CD14-positive monocyte (primary cell): ENCODE measurements around the gene ATP13A3. TPM values are rescaled to one million over a fixed set of nuclear protein-coding genes. Genes with fewer than 3 reads are reported as not detected.
"Not testable (repeated sequence)": the region's sequence is repeated elsewhere in the genome, so short reads cannot be mapped to it uniquely, and the experiment has no call there.

Source experiments
- DNase-seq, 3 donors: peaks; one replicate each; pipeline ENCODE4 v3.0.0-alpha.2; 2011 to 2022
- H2AFZ ChIP-seq: 2 replicates; pipeline ENCODE4 v1.6.0; 2012; ENCODE audit warnings: mild to moderate bottlenecking, low read depth, low read length, inconsistent platforms; ENCODE audit not compliant: insufficient read depth, poor library complexity, severe bottlenecking
- H3K27ac ChIP-seq, 2 donors: 1 replicate in 1 of 2; 2 replicates in 1 of 2; pipeline ENCODE4 v1.5.1; 2012 to 2013; ENCODE audit warnings: low read length in 2 of 2, control low read depth in 1 of 2, inconsistent platforms in 1 of 2, low read depth in 1 of 2, mild to moderate bottlenecking in 1 of 2
- H3K27me3 ChIP-seq, 2 donors: one replicate each; pipeline versions ENCODE4 v1.6.0 to v1.6.1; 2011 to 2013; ENCODE audit warnings: low read length in 2 of 2; ENCODE audit not compliant: control insufficient read depth in 2 of 2, insufficient read depth in 2 of 2
- H3K36me3 ChIP-seq, 2 donors: replicated peaks in 1 of 2; 1 replicate in 1 of 2; 2 replicates in 1 of 2; pipeline versions ENCODE4 v1.5.1 to v1.6.1; 2012 to 2013; ENCODE audit warnings: low read length in 2 of 2, control low read depth in 1 of 2, inconsistent platforms in 1 of 2, mild to moderate bottlenecking in 1 of 2; ENCODE audit not compliant: insufficient read depth in 2 of 2, control insufficient read depth in 1 of 2
- H3K4me1 ChIP-seq, 2 donors: 1 replicate in 1 of 2; 2 replicates in 1 of 2; pipeline versions ENCODE4 v1.5.1 to v1.6.1; 2012 to 2013; ENCODE audit warnings: low read length in 2 of 2, control low read depth in 1 of 2, inconsistent platforms in 1 of 2, mild to moderate bottlenecking in 1 of 2, moderate library complexity in 1 of 2; ENCODE audit not compliant: insufficient read depth in 2 of 2, control insufficient read depth in 1 of 2
- H3K4me2 ChIP-seq: replicated peaks from 2 replicates; pipeline ENCODE3; 2012; ENCODE audit warnings: low read length, moderate library complexity, mild to moderate bottlenecking; ENCODE audit not compliant: poor library complexity, severe bottlenecking; ENCODE audit errors: extremely low read depth
- H3K4me3 ChIP-seq, 3 experiments: fragments of 200-600 bp in 1 of 3; sonication (generic) in 1 of 3; replicated peaks in 1 of 3; 1 replicate in 2 of 3; 2 replicates in 1 of 3; pipeline ENCODE4 v1.5.1; 2011 to 2013; ENCODE audit warnings: low read length in 3 of 3, mild to moderate bottlenecking in 3 of 3, control low read depth in 2 of 3, low read depth in 2 of 3, inconsistent platforms in 1 of 3, moderate library complexity in 1 of 3
- H3K79me2 ChIP-seq: 2 replicates; pipeline ENCODE4 v1.6.0; 2012; ENCODE audit warnings: mild to moderate bottlenecking, control low read depth, inconsistent platforms, low read length, moderate library complexity; ENCODE audit not compliant: insufficient read depth
- H3K9ac ChIP-seq: 2 replicates; pipeline ENCODE4 v1.6.0; 2017; ENCODE audit warnings: low read length, mild to moderate bottlenecking; ENCODE audit not compliant: insufficient read depth, poor library complexity, severe bottlenecking
- H3K9me3 ChIP-seq, 2 donors: replicated peaks in 1 of 2; 1 replicate in 1 of 2; 2 replicates in 1 of 2; pipeline versions ENCODE4 v1.5.1 to v1.6.1; 2012 to 2013; ENCODE audit warnings: low read length in 2 of 2, control low read depth in 1 of 2; ENCODE audit not compliant: control insufficient read depth in 1 of 2, insufficient read depth in 1 of 2
- H4K20me1 ChIP-seq: 2 replicates; pipeline ENCODE4 v1.6.0; 2012; ENCODE audit warnings: mild to moderate bottlenecking, low read length, control low read depth, moderate library complexity; ENCODE audit not compliant: insufficient read depth
- H3K27ac Mint-ChIP-seq, 7 donors: one replicate each; pipeline ENCODE4 v1.8.0; 2020; ENCODE audit warnings: mild to moderate bottlenecking in 7 of 7, mixed read lengths in 7 of 7, moderate library complexity in 6 of 7, inconsistent platforms in 2 of 7
- H3K27me3 Mint-ChIP-seq, 3 donors: one replicate each; pipeline ENCODE4 v1.8.0; 2021 to 2022; ENCODE audit warnings: low read depth in 3 of 3, mild to moderate bottlenecking in 3 of 3, mixed read lengths in 3 of 3, moderate library complexity in 3 of 3, inconsistent platforms in 1 of 3
- H3K36me3 Mint-ChIP-seq, 2 donors: one replicate each; pipeline ENCODE4 v1.8.0; 2020; ENCODE audit warnings: mixed read lengths in 2 of 2, inconsistent platforms in 1 of 2, mild to moderate bottlenecking in 1 of 2
- H3K4me1 Mint-ChIP-seq: one replicate; pipeline ENCODE4 v1.8.0; 2020; ENCODE audit warnings: mild to moderate bottlenecking, mixed read lengths
- H3K4me3 Mint-ChIP-seq, 2 donors: one replicate each; pipeline ENCODE4 v1.8.0; 2020; ENCODE audit warnings: mild to moderate bottlenecking in 2 of 2, mixed read lengths in 2 of 2, moderate library complexity in 1 of 2
- H3K9me3 Mint-ChIP-seq, 7 donors: one replicate each; pipeline ENCODE4 v1.8.0; 2020 to 2022; ENCODE audit warnings: mixed read lengths in 7 of 7, mild to moderate bottlenecking in 6 of 7, moderate library complexity in 6 of 7, inconsistent platforms in 2 of 7
- WGBS: methylation state at CpG from one replicate; pipeline ENCODE4 v1.1.5; 2013; ENCODE audit warnings: missing lambda C conversion rate; ENCODE audit not compliant: insufficient coverage; 5-methylcytosine and 5-hydroxymethylcytosine counted together
- intact Hi-C, 2 donors: fragments of 100-400 bp; cut with micrococcal nuclease; formaldehyde crosslinking; loops; one replicate each; pipeline versions ENCODE4 v1.15.0 to v1.15.1; 2023
- polyA plus RNA-seq, 3 donors: library from polyadenylated mRNA; depleted of rRNA in 1 of 3; unstranded in 2 of 3; stranded (reverse) in 1 of 3; fragments of 300-500 nt in 2 of 3; fragments of >200 nt in 1 of 3; fragmentation: Illumina TruSeq in 2 of 3; gene quantifications; 1 replicate in 2 of 3; 2 replicates in 1 of 3; pipeline ENCODE4 v1.2.3, GENCODE V29; 2012 to 2021
- TF ChIP-seq, protein P1 (sequence below): fragments of 200-600 bp; IDR thresholded peaks from one replicate; pipeline ENCODE4 v1.8.0; 2022; ENCODE audit warnings: antibody characterized with exemption, mild to moderate bottlenecking

Gene ATP13A3
- polyA plus RNA-seq, 3 donors, result 4.7 to 19.5 (median 5.2) TPM

DNA sequence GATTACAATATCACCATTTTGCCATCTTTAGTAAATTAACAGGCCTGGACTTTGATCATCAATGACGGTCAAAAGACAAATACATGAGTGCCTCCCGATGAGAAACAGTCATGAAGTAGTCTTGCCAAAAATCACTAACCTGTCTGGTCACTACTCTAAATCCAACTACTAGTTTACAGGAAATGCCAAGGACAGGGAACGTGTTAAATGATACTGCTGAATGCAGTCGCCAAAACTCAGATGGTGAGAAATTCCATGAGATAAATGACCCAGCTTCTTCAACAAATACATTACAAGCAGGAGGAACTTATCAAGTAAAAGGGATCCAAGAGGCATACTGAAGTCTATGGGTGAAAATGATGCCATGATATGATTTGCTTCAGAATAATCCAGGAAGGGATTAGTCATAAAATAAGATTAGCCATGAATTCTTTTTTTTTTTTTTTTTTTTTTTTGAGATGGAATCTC is 35.8 kb upstream of the ATP13A3 start:
- peaks cover 14% of the 10 kb centered on the region for H3K4me1 Mint-ChIP-seq
- no peaks in the 10 kb centered on the region for H4K20me1 ChIP-seq
- no peak overlapping the region for H3K27ac Mint-ChIP-seq
- 100% methylated on average over 2 of the region's 4 CpGs for WGBS
- H3K27me3 Mint-ChIP-seq, result peaks cover 0 to 6% (median 3%) of the 10 kb centered on the region in 3 donors
- H3K36me3 Mint-ChIP-seq, result no peaks in the 10 kb centered on the region
- peaks cover 11 to 12% of the 10 kb centered on the region in 2 donors for H3K4me1 ChIP-seq
- H3K4me3 Mint-ChIP-seq, result no peak overlapping the region
- H2AFZ ChIP-seq, result no peak overlapping the region
- H3K27me3 ChIP-seq, result no peaks in the 10 kb centered on the region
- H3K79me2 ChIP-seq, result no peaks in the 10 kb centered on the region
- H3K9me3 Mint-ChIP-seq, result peaks cover 0 to 1% (median 0%) of the 10 kb centered on the region in 7 donors
- no peak overlapping the region for H3K4me2 ChIP-seq
- no peak overlapping the region for H3K27ac ChIP-seq
- TF ChIP-seq, protein P1, sequence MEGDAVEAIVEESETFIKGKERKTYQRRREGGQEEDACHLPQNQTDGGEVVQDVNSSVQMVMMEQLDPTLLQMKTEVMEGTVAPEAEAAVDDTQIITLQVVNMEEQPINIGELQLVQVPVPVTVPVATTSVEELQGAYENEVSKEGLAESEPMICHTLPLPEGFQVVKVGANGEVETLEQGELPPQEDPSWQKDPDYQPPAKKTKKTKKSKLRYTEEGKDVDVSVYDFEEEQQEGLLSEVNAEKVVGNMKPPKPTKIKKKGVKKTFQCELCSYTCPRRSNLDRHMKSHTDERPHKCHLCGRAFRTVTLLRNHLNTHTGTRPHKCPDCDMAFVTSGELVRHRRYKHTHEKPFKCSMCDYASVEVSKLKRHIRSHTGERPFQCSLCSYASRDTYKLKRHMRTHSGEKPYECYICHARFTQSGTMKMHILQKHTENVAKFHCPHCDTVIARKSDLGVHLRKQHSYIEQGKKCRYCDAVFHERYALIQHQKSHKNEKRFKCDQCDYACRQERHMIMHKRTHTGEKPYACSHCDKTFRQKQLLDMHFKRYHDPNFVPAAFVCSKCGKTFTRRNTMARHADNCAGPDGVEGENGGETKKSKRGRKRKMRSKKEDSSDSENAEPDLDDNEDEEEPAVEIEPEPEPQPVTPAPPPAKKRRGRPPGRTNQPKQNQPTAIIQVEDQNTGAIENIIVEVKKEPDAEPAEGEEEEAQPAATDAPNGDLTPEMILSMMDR, result no peak
- H3K9ac ChIP-seq, result no peak overlapping the region
- no peaks in the 10 kb centered on the region for H3K9me3 ChIP-seq
- H3K4me3 ChIP-seq, result no peak overlapping the region
- DNase-seq, result no peak
- intact Hi-C loops, result no loop called here
- H3K36me3 ChIP-seq, result no peaks in the 10 kb centered on the region

DNA sequence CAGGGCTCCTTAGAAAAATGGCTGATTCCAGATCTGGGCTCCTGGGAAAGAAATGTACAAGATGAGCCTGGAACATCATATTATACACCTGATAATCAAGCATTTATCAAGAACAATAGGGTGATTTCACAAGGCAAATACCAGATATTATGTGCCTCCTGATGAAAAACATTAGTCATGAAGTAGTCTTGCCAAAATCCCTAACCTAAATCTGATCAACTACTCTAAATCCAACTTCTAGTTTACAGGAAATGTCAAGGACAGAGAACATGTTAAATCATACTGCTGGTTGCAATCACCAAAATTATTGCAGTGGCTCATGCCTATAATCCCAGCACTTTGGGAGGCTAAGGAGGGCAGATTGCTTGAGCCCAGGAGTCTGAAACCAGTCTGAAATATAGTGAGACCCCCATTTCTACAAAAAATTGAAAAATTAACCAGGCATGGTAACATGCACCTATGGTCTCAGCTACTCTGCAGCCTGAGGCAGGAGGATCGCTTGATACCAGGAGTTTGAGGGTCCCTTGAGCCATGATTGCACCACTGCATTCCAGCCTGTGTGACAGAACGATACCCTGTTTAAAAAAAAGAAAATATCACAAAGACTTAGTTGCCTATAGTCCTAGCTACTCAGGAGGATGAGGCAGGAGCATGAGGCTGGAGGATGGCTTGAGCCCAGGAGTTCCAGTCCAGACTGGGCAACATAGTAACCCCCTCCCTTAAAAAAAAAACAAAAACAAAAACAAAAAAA is 34.9 kb upstream of the ATP13A3 start:
- no peaks in the 10 kb centered on the region for H3K9me3 ChIP-seq
- no peaks in the 10 kb centered on the region for H3K27me3 ChIP-seq
- H3K36me3 Mint-ChIP-seq, result no peaks in the 10 kb centered on the region
- TF ChIP-seq, protein P1, result no peak
- H3K27ac ChIP-seq, result no peak overlapping the region
- H3K9me3 Mint-ChIP-seq, result peaks cover 0 to 1% (median 0%) of the 10 kb centered on the region in 7 donors
- no peak overlapping the region for H3K9ac ChIP-seq
- H3K36me3 ChIP-seq, result no peaks in the 10 kb centered on the region
- H3K4me1 Mint-ChIP-seq, result peaks cover 5% of the 10 kb centered on the region
- H4K20me1 ChIP-seq, result no peaks in the 10 kb centered on the region
- H3K4me2 ChIP-seq, result no peak overlapping the region
- H3K79me2 ChIP-seq, result no peaks in the 10 kb centered on the region
- no CpG with 5 or more reads among the region's 2 CpGs for WGBS
- no peak for DNase-seq
- peak overlapping the region in 1 of 7 donors; percentile 55 for H3K27ac Mint-ChIP-seq
- no peak overlapping the region for H2AFZ ChIP-seq
- intact Hi-C loops, result no loop called here
- H3K4me1 ChIP-seq, result peaks cover 6 to 7% of the 10 kb centered on the region in 2 donors
- H3K27me3 Mint-ChIP-seq, result peaks cover 0 to 5% (median 3%) of the 10 kb centered on the region in 3 donors
- no peak overlapping the region for H3K4me3 Mint-ChIP-seq
- no peak overlapping the region for H3K4me3 ChIP-seq

DNA sequence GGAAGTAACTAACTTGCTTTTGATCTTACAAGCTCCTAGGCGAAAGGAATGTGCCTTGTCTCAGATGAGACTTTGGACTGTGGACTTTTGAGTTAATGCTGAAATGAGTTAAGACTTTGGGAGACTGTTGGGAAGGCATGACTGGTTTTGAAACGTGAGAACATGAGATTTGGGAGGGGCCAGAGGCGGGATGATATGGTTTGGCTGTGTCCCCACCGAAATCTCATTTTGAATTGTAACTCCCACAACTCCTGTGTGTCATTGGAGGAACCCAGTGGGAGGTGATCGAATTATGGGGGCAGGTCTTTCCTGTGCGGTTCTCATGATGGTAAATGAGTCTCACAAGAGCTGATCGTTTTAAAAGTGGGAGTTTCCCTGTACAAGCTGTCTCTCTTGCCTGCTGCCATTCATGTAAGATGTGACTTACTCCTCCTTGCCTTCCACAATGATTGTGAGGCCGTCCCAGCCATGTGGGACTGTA is 33.9 kb upstream of the ATP13A3 start:
- H3K27ac Mint-ChIP-seq, H3K27me3 ChIP-seq, H3K9me3 ChIP-seq, H3K4me2 ChIP-seq, H3K4me3 Mint-ChIP-seq, H3K4me1 Mint-ChIP-seq, H3K36me3 ChIP-seq, H3K79me2 ChIP-seq, H3K4me3 ChIP-seq, H3K9ac ChIP-seq, H3K4me1 ChIP-seq, H3K36me3 Mint-ChIP-seq, H3K27ac ChIP-seq, H2AFZ ChIP-seq, H3K27me3 Mint-ChIP-seq, H4K20me1 ChIP-seq, DNase-seq, intact Hi-C loops, H3K9me3 Mint-ChIP-seq: not testable (repeated sequence)
- whole genome bisulfite sequencing, result 58% methylated on average over 2 of the region's 8 CpGs
